ENCODE data around the gene CKAP2L.

Gene CKAP2L

DNA sequence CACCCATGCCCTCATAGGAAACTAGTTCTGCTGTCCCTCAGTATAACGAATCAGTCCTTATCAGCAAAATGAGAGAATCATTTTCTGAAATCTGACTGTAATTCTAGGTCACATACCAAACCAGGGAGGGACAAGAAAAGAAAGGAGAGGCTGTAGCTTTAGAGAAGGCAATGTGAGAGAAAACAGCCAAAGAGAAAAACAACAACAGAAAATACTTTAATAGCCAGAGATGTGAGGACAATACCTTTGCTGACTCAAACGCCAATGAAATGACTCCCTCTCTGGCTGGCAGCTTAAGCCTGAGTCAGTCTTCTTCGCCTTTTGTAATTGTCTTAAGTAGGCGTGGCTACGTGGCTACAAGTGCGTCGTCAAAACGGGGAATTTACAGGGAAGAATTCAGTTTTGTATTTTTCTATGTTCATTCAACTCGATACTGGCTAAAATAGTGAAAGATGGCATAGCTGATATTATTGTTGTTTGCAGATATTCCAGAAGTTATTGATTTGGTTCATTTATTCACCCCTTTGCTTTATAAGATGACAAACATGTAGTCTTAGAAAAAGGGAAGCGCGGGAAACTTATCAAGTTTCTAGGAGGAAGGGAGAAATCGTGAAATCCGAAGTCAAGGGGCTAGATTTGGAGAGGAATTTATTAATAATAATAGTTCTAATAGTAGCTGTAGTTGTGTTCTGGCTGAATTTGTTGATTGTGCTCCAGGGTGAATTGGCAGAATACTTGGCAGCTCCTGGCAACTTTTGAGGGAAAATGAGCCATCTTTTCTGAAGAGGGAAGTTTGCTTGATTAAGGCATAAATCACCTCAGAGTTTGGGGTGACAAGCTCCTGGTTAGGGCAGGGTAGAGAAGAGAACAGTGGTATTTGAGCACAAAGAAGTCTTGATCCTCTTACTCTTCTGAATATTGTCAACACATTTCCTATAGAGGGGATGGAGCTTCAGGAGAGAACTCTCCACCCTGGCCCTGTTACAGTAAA lies 20.1 kb upstream of the CKAP2L start, which contains the start of gene IL1A:
Gene IL1A (minus strand): TSS at position 295 of the 991 bp plus-strand sequence. CDS start 723 bp downstream, outside the sequence.
- peak within 1 kb of the TSS; percentile 23; the same call in 1 of the 2 replicates for H3K4me3 ChIP-seq (ENCODE audit: low read length)
- TF ChIP-seq ZNF274 (IDR thresholded peaks at IDR 0.05; ENCODE audit: low read depth, low read length) = no peak

DNA sequence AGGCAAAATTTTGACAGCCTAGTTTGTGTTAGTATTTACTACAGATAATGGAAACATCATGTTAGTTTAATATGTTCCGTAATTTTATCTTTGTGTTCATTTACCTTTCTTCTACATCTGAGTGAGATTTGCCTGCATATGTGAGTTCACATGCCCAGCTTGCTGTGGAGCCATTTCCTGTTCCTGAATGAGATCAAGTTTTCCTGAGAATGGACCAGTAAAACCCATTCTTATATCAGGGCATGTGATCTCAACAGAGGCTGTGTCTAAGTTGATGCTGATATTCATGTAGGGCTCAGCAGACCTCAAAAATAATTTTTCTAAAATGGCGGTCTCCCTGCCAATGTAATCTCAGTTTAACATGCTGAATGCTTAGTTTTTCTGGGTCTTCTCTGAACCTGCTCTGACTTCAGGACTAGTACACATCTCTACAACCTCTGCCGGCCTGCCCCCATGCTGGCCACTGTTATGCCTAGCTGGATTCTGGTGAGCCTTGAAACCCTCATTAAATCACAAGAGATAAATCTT lies 18.8 kb upstream of the CKAP2L start:
- TF ChIP-seq ZNF274 (IDR thresholded peaks at IDR 0.05; ENCODE audit: low read depth, low read length) = no peak
- H3K4me3 ChIP-seq (ENCODE audit: low read length) = peak overlapping the region; percentile 23; the same call in 1 of the 2 replicates

DNA sequence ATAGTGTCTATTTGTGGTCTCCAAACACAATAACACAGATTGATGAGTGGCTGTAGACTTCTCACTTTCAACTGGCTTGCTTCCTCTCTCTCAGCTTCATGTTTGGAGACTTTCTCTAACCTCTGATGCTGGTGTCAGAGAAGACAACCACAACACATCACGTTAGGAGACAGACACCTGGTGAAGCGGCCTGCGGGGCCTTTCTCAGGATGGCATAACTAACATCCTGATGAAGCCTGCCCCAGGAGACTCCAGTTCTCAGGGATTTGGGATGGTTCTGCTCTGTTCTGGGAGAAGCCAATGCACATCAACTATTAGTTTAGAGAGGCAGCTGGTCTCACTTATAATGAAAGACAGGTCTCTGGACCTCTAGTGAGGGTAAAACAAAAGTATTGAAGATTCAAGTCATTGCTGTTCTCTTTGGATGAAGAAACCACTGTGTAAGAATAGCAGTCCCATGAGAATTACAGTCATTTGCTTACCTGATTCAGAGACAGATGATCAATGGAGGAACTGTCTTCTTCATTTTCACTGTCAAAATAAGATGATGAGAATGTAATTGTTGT lies 17.9 kb upstream of the CKAP2L start:
- TF ChIP-seq ZNF274 (IDR thresholded peaks at IDR 0.05; ENCODE audit: low read depth, low read length) = no peak
- H3K4me3 ChIP-seq (ENCODE audit: low read length) = no peak overlapping the region; the same call in 1 of the 2 replicates

DNA sequence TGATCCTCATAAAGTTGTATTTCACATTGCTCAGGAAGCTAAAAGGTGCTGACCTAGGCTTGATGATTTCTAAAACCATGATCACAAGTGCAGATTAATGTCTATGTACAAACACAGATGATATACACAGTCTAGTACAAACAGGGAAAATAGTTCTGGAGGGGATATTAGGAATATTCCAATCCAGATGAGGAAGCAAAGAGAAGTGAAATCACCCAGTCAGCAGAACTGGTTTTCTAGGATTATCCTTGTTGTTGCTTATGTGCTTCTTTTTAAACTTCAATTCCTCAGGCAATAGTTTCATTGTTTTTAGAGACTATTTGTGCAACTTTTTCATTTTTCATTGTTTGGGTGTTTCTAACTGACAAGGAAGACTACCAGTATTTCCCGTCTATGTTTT lies 15.2 kb upstream of the CKAP2L start:
- TF ChIP-seq ZNF274 (IDR thresholded peaks at IDR 0.05; ENCODE audit: low read depth, low read length) = no peak
- no peak overlapping the region for H3K4me3 ChIP-seq (ENCODE audit: low read length)

DNA sequence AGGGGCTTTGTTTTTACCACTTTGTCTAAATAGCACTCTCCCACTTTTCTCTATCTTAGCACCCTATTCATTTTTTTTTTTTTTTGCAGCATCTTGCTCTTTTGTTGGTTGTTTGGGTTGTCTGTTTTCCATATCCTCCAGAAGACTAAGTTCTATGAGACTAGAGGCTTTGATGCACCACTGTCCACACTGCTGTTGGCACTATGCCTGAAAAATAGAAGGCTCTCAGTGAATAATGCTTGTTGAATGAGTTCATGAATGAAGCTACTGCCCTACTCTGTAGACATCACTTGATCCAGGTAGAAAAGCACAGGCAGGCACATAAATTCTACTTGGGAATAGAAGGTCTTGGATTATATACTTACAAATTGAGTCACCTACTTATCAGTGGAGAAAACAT lies 12.6 kb upstream of the CKAP2L start:
- TF ChIP-seq ZNF274 (IDR thresholded peaks at IDR 0.05; ENCODE audit: low read depth, low read length) = no peak
- H3K4me3 ChIP-seq (ENCODE audit: low read length) = no peak overlapping the region

DNA sequence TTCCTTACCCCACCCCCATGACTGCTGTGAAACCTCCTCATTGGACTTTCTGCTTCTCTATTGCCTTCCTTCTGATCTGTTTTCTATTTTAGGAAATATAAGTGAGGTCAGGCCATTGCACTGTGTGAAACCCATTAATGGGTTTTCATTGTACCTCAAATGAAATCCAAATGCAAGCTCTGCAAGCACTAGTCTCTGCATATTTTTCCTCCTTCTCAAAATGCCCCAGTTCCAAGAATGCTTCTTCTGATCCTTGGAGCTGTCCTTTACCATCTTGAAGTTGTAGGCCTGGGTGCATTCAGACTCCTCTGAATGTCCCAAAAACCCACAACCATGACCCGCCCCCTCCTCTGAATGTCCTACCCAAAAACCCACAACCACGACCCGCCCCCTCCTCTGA lies 11.7 kb upstream of the CKAP2L start:
- TF ChIP-seq ZNF274 (IDR thresholded peaks at IDR 0.05; ENCODE audit: low read depth, low read length) = no peak
- H3K4me3 ChIP-seq (ENCODE audit: low read length) = no peak overlapping the region

DNA sequence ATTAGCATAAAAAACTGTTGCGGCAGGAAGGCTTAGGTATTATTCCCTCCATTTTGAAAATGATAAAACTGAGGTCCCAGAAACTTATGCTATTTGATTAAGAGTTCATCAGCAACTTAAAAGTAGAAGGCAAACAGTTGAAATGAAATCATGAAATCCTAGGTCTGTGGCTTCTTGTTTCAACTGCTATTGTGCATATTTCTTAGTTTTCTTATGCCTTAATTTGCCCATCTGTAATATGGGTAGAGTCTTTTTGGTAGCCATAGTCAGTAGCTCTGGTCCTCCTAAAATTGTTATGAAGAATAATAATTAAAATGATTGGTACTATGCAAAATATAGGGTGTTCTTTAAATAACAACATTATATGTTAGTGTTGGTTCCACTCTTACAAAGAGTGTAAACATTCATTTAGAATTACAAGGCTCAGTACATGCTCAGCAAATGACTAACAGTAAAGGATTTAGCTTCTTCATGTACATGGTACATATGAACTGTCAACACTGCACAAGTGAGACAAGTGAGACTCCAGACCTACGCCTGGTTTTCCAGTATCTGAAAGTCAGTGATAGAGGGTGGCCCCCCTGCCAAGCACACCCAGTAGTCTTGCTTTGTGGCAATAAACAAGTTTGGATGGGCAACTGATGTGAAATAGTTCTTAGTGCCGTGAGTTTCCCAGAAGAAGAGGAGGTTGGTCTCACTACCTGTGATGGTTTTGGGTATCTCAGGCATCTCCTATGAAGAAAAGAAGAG lies 10.3 kb upstream of the CKAP2L start:
- H3K4me3 ChIP-seq (ENCODE audit: low read length) = no peak overlapping the region
- TF ChIP-seq ZNF274 (IDR thresholded peaks at IDR 0.05; ENCODE audit: low read depth, low read length) = no peak

DNA sequence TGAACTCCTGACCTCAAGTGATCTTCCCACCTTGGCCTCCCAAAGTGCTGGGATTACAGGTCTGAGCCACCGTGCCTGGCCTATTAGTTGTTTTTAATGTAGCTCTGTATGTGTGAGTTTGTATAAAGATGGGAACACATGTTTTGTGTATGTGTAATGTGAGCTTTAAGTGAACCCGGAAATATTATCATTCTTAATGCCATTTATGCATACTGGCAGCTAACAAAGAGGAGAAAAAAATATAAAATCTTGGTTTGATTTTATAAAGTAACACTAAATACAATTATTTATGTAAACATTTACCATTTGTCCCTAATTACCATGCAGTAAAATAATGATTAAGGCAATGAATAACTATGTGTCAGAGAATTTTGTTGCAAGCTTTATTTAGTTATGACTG lies 9.1 kb upstream of the CKAP2L start:
- no peak overlapping the region for H3K4me3 ChIP-seq (ENCODE audit: low read length)
- no peak for TF ChIP-seq ZNF274 (IDR thresholded peaks at IDR 0.05; ENCODE audit: low read depth, low read length)

DNA sequence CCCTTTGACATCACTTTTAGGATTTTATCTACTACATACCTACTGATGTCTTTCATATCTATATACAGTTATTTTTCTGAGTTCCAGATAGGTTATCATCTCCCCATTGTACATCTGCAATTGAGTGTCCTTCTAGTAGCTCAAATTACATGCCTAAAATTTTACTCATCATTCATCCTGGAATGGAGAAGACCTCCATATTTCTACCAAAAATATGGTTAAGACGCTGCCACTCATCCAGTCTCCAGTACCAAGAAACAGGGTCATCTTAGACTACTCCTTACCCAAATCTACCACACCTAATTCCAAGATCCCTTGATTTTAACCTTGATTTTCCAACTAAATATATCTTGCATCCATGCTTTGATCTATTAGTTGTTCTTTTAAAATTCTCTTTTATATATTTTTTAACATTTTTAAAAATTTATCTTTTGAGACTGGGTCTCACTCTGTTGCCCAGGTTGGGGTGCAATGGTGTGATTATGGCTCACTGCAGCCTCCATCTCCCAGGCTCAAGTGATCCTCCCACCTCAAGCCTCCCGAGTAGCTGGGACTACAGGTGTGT lies 8.6 kb upstream of the CKAP2L start:
- no peak overlapping the region for H3K4me3 ChIP-seq (ENCODE audit: low read length)
- TF ChIP-seq ZNF274 (IDR thresholded peaks at IDR 0.05; ENCODE audit: low read depth, low read length) = no peak

DNA sequence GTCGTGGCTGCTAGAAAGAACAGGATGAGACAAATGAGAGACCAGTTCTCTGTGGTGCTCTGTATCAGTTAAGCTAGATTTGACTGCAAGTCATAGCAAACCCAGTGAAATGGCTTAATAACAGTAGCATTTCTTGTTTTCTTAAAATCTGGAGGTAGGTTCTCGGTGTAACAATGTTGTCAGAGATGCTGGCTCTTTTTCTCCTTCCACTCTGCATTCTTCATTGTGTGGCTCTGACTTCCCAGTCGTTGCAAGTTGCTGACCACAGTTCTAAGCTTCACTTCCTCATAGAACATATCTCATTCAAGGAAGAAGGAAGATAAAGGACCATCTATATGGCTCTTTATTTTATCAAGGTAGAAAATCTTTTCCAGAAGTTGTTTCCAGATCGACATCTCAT lies 7.9 kb upstream of the CKAP2L start:
- H3K4me3 ChIP-seq (ENCODE audit: low read length) = no peak overlapping the region
- no peak for TF ChIP-seq ZNF274 (IDR thresholded peaks at IDR 0.05; ENCODE audit: low read depth, low read length)

DNA sequence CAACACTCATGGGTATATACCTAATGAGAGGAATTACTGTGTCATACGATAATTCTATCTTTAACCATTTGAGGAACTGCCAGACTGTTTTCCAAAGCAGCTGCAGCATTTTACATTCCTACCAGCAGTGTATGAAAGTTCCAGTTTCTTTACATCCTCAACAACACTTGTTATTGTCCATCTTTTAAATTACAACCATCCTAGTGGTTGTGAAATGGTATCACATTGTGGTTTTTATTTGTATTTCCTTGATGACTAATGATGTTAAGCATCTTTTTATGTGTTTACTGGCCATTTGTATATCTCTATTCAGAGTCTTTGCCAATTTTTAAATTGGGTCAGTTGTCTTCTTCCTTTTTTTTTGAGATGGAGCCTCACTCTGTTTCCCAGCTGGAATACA lies 4.0 kb upstream of the CKAP2L start:
- no peak for TF ChIP-seq ZNF274 (IDR thresholded peaks at IDR 0.05; ENCODE audit: low read depth, low read length)
- H3K4me3 ChIP-seq (ENCODE audit: low read length) = no peak overlapping the region

DNA sequence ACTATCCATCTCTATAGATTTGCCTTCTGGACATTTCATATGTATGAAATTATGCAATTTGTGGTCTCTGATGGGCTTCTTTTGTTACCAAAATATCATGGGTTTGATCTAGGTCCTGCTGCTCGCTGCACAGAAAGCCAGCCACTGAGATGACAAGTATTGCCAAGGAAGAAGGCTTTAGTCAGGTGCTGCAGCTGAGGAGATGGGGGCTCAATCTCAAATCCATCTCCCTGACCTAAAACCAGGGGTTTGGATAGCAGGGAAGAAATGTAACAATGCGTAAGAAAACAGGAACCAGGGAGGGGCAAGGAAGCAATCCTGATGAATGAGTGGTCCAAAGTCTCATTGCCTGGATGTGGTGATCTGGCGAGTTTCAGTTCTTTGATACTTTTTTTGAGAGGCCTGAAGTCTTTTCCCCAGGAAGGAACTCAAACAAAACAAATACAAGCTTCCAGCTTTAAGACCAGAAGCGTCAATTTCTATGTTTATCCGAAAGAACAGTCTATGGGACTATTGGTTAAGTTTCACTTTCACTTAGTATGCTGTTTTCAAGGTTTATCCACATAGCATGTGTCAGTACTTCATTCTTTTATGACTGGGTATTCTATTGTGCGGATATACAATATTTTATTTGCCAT lies 3.4 kb upstream of the CKAP2L start:
- no peak overlapping the region; the same call in 1 of the 2 replicates for H3K4me3 ChIP-seq (ENCODE audit: low read length)

DNA sequence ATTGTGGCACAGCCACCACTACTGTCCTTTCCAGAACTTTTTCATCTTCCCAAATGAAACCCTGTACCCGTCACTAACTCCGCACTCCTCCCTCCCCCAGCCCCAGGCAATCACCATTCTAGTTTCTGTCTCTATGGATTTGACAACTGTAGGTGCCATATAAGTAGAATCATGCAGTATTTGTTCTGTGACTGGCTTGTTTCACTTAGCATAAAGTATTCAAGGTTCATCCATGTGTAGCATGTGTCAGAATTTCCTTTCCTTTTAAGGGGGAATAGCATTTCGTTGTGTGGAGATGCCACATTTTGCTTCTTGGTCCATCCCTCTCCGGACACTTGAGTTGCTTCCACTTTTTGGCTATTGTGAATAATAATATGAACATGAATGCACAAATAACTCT lies 842 bp upstream of the CKAP2L start:
- peak overlapping the region; percentile 91 for H3K4me3 ChIP-seq (ENCODE audit: low read length)
- no peak for TF ChIP-seq ZNF274 (IDR thresholded peaks at IDR 0.05; ENCODE audit: low read depth, low read length)

More for the DNA sequence above, 3.4 kb upstream of the CKAP2L start:
- TF ChIP-seq ZNF274 (IDR thresholded peaks at IDR 0.05; ENCODE audit: low read depth, low read length) = no peak
